CD4-positive, CD25-positive, alpha-beta regulatory T cell (primary cell): ENCODE data around the gene FAM227B. TPM values are rescaled to one million over a fixed set of nuclear protein-coding genes. Genes with fewer than 3 reads are reported as not detected.

Source experiments
- ATAC-seq, 2 donors: fragments of 150-1000 bp; cut with Tn5 transposase; one replicate each; pipeline ENCODE4 v1.10.0; 2021; ENCODE audit warnings: low read depth in 2 of 2, moderate number of reproducible peaks in 2 of 2, moderate library complexity in 1 of 2
- DNase-seq, 3 donors: peaks; one replicate each; pipeline versions ENCODE4 v3.0.0 to v3.0.0-alpha.2; 2012 to 2022; ENCODE audit warnings: mixed read lengths in 1 of 3
- H3K27ac ChIP-seq: one replicate; pipeline ENCODE4 v1.7.0; 2013; ENCODE audit warnings: mild to moderate bottlenecking, low read length; ENCODE audit not compliant: insufficient read depth, poor library complexity, severe bottlenecking
- H3K27me3 ChIP-seq: one replicate; pipeline ENCODE4 v1.7.0; 2013; ENCODE audit warnings: low read length; ENCODE audit not compliant: control insufficient read depth, insufficient read depth
- H3K36me3 ChIP-seq: one replicate; pipeline ENCODE4 v1.7.0; 2013; ENCODE audit warnings: mild to moderate bottlenecking, low read length, moderate library complexity; ENCODE audit not compliant: control insufficient read depth, insufficient read depth
- H3K4me1 ChIP-seq: 2 replicates; pipeline ENCODE4 v1.7.0; 2013; ENCODE audit warnings: mild to moderate bottlenecking, low read length; ENCODE audit not compliant: insufficient read depth, control insufficient read depth, poor library complexity, severe bottlenecking
- H3K4me3 ChIP-seq: one replicate; pipeline ENCODE4 v1.7.0; 2013; ENCODE audit warnings: low read depth, mild to moderate bottlenecking, low read length, moderate library complexity
- H3K9me3 ChIP-seq, 2 experiments: 1 replicate in 1 of 2; 2 replicates in 1 of 2; pipeline ENCODE4 v1.7.0; 2013; ENCODE audit warnings: low read length in 2 of 2, mild to moderate bottlenecking in 1 of 2, moderate library complexity in 1 of 2; ENCODE audit not compliant: control insufficient read depth in 2 of 2
- H3K27ac Mint-ChIP-seq, 3 donors: one replicate each; pipeline ENCODE4 v1.8.0; 2020 to 2022; ENCODE audit warnings: mild to moderate bottlenecking in 3 of 3, mixed read lengths in 3 of 3, moderate library complexity in 2 of 3
- H3K27me3 Mint-ChIP-seq: one replicate; pipeline ENCODE4 v1.8.0; 2022; ENCODE audit warnings: mild to moderate bottlenecking, mixed read lengths
- H3K36me3 Mint-ChIP-seq: one replicate; pipeline ENCODE4 v1.8.0; 2020; ENCODE audit warnings: mixed read lengths
- H3K4me1 Mint-ChIP-seq, 4 donors: one replicate each; pipeline ENCODE4 v1.8.0; 2020 to 2022; ENCODE audit warnings: mixed read lengths in 4 of 4, mild to moderate bottlenecking in 1 of 4
- H3K4me3 Mint-ChIP-seq, 4 donors: one replicate each; pipeline ENCODE4 v1.8.0; 2020 to 2022; ENCODE audit warnings: mild to moderate bottlenecking in 4 of 4, mixed read lengths in 4 of 4, moderate library complexity in 3 of 4
- H3K9me3 Mint-ChIP-seq, 7 donors: one replicate each; pipeline ENCODE4 v1.8.0; 2020 to 2022; ENCODE audit warnings: mixed read lengths in 7 of 7, mild to moderate bottlenecking in 3 of 7, moderate library complexity in 2 of 7
- polyA plus RNA-seq, 4 donors: library from polyadenylated mRNA; unstranded; fragments of 300-500 nt; fragmentation: Illumina TruSeq; gene quantifications; one replicate each; pipeline ENCODE4 v1.2.3, GENCODE V29; 2021
- total RNA-seq: library from RNA; stranded (reverse); gene quantifications from one replicate; pipeline ENCODE4 v1.2.3, GENCODE V29; 2022

The FAM227B gene
- total and polyA plus RNA-seq, 5 donors from 2014 or later: 4.5 to 18.3 (median 15.1) TPM

- Mint-ChIP-seq H3K36me3 (no peaks in the 10 kb centered on the region), H3K4me1 (peaks cover 0 to 3% (median 0%) of the 10 kb centered on the region in 4 donors), H3K27ac (no peak overlapping the region), H3K27me3 (peaks cover 18% of the 10 kb centered on the region), H3K9me3 (peaks cover 0 to 4% (median 0%) of the 10 kb centered on the region in 7 donors), H3K4me3 (no peak overlapping the region)
- no peaks in the 10 kb centered on the region for H3K4me1 ChIP-seq
- H3K4me3 ChIP-seq: no peak overlapping the region
- no peaks in the 10 kb centered on the region for H3K36me3 ChIP-seq
- DNase-seq (no peak), ATAC-seq (no peak)
- peaks cover 2% of the 10 kb centered on the region for H3K27me3 ChIP-seq
- H3K9me3 ChIP-seq: no peaks in the 10 kb centered on the region
- H3K27ac ChIP-seq: no peak overlapping the region
Observed at GRCh38 chr15:49423901-49424550, 196.6 kb downstream of the FAM227B start.

- peak within 1 kb of the TSS in 1 of 3 donors; percentile 34 for H3K27ac Mint-ChIP-seq
- DNase-seq: no peak
- H3K4me3 ChIP-seq: no peak within 1 kb of the TSS
Observed at GRCh38 chr15:49423021-49423420, 197.6 kb downstream of the FAM227B start, which contains the start of gene FGF7. Gene FGF7 (plus strand): TSS chr15:49423242. CDS start chr15:49424298, 1,056 bp downstream.

GRCh38 chr15:49421991-49422390 lies 198.6 kb downstream of the FAM227B start:
- Histone ChIP-seq H3K4me1 (no peaks in the 10 kb centered on the region), H3K27ac (no peak overlapping the region), H3K4me3 (no peak overlapping the region), H3K9me3 (no peaks in the 10 kb centered on the region), H3K27me3 (peaks cover 2% of the 10 kb centered on the region), H3K36me3 (no peaks in the 10 kb centered on the region)
- H3K36me3 Mint-ChIP-seq: no peaks in the 10 kb centered on the region
- H3K4me1 Mint-ChIP-seq: peaks cover 0 to 3% (median 0%) of the 10 kb centered on the region in 4 donors
- H3K9me3 Mint-ChIP-seq: peaks cover 0 to 4% (median 0%) of the 10 kb centered on the region in 7 donors
- peak overlapping the region in 2 of 3 donors; percentile 0 to 34 for H3K27ac Mint-ChIP-seq
- peaks cover 13% of the 10 kb centered on the region for H3K27me3 Mint-ChIP-seq
- ATAC-seq (peak; percentile 39 to 58), DNase-seq (peak; percentile 1 to 67 (median 58))
- H3K4me3 Mint-ChIP-seq: peak overlapping the region in 2 of 4 donors; percentile 4 to 12

More at GRCh38 chr15:49423021-49423420, 197.6 kb downstream of the FAM227B start, which contains the start of gene FGF7:
- Histone ChIP-seq H3K4me1 (no peaks in the 10 kb centered on the region), H3K36me3 (no peaks in the 10 kb centered on the region), H3K9me3 (no peaks in the 10 kb centered on the region), H3K27ac (no peak within 1 kb of the TSS), H3K27me3 (peaks cover 2% of the 10 kb centered on the region)
- no peak for ATAC-seq
- peaks cover 16% of the 10 kb centered on the region for H3K27me3 Mint-ChIP-seq
- no peaks in the 10 kb centered on the region for H3K36me3 Mint-ChIP-seq
- peaks cover 0 to 4% (median 0%) of the 10 kb centered on the region in 7 donors for H3K9me3 Mint-ChIP-seq
- H3K4me1 Mint-ChIP-seq: peaks cover 0 to 3% (median 0%) of the 10 kb centered on the region in 4 donors
- H3K4me3 Mint-ChIP-seq: peak within 1 kb of the TSS in 1 of 4 donors; percentile 12

GRCh38 chr15:49418811-49419210 lies 201.8 kb downstream of the FAM227B start:
- no peak for DNase-seq
- Histone ChIP-seq H3K4me1 (no peaks in the 10 kb centered on the region), H3K9me3 (no peaks in the 10 kb centered on the region), H3K36me3 (no peaks in the 10 kb centered on the region), H3K4me3 (no peak overlapping the region), H3K27ac (no peak overlapping the region), H3K27me3 (no peaks in the 10 kb centered on the region)
- Mint-ChIP-seq H3K27me3 (peaks cover 20% of the 10 kb centered on the region), H3K36me3 (no peaks in the 10 kb centered on the region), H3K4me3 (no peak overlapping the region), H3K27ac (no peak overlapping the region), H3K4me1 (peaks cover 0 to 3% (median 0%) of the 10 kb centered on the region in 4 donors), H3K9me3 (peaks cover 0 to 4% (median 0%) of the 10 kb centered on the region in 7 donors)
- no peak for ATAC-seq

GRCh38 chr15:49415638-49416037 lies 205.0 kb downstream of the FAM227B start:
- Mint-ChIP-seq H3K27ac (no peak overlapping the region), H3K4me3 (no peak overlapping the region), H3K27me3 (peaks cover 26% of the 10 kb centered on the region), H3K36me3 (no peaks in the 10 kb centered on the region), H3K4me1 (no peaks in the 10 kb centered on the region), H3K9me3 (peaks cover 0 to 2% (median 0%) of the 10 kb centered on the region in 7 donors)
- DNase-seq (no peak), ATAC-seq (no peak)
- H3K9me3 ChIP-seq: no peaks in the 10 kb centered on the region
- no peaks in the 10 kb centered on the region for H3K36me3 ChIP-seq
- H3K27me3 ChIP-seq: no peaks in the 10 kb centered on the region
- H3K4me3 ChIP-seq: no peak overlapping the region
- no peak overlapping the region for H3K27ac ChIP-seq
- H3K4me1 ChIP-seq: no peaks in the 10 kb centered on the region

GRCh38 chr15:49415149-49415548 lies 205.5 kb downstream of the FAM227B start:
- Histone ChIP-seq H3K27ac (no peak overlapping the region), H3K27me3 (no peaks in the 10 kb centered on the region), H3K4me1 (no peaks in the 10 kb centered on the region), H3K36me3 (no peaks in the 10 kb centered on the region), H3K4me3 (no peak overlapping the region), H3K9me3 (no peaks in the 10 kb centered on the region)
- H3K4me1 Mint-ChIP-seq: no peaks in the 10 kb centered on the region
- H3K27me3 Mint-ChIP-seq: peaks cover 28% of the 10 kb centered on the region
- no peak for DNase-seq
- peaks cover 0 to 2% (median 0%) of the 10 kb centered on the region in 7 donors for H3K9me3 Mint-ChIP-seq
- no peak for ATAC-seq
- no peaks in the 10 kb centered on the region for H3K36me3 Mint-ChIP-seq
- H3K4me3 Mint-ChIP-seq: no peak overlapping the region
- no peak overlapping the region for H3K27ac Mint-ChIP-seq

GRCh38 chr15:49412797-49413196 lies 207.8 kb downstream of the FAM227B start:
- Histone ChIP-seq H3K9me3 (no peaks in the 10 kb centered on the region), H3K4me3 (no peak overlapping the region), H3K27me3 (no peaks in the 10 kb centered on the region), H3K36me3 (no peaks in the 10 kb centered on the region), H3K27ac (no peak overlapping the region), H3K4me1 (no peaks in the 10 kb centered on the region)
- Mint-ChIP-seq H3K27ac (no peak overlapping the region), H3K36me3 (no peaks in the 10 kb centered on the region), H3K9me3 (peaks cover 0 to 2% (median 0%) of the 10 kb centered on the region in 7 donors), H3K27me3 (peaks cover 34% of the 10 kb centered on the region), H3K4me3 (no peak overlapping the region), H3K4me1 (no peaks in the 10 kb centered on the region)
- ATAC-seq: no peak
- no peak for DNase-seq

- H3K27ac ChIP-seq: no peak overlapping the region
- H3K27me3 Mint-ChIP-seq: peaks cover 29% of the 10 kb centered on the region
- DNase-seq: no peak
- no peaks in the 10 kb centered on the region for H3K36me3 Mint-ChIP-seq
- ATAC-seq: no peak
- H3K4me1 ChIP-seq: no peaks in the 10 kb centered on the region
- no peaks in the 10 kb centered on the region for H3K36me3 ChIP-seq
- no peak overlapping the region for H3K4me3 Mint-ChIP-seq
- H3K27me3 ChIP-seq: no peaks in the 10 kb centered on the region
- no peak overlapping the region for H3K4me3 ChIP-seq
- H3K27ac Mint-ChIP-seq: no peak overlapping the region
- H3K9me3 ChIP-seq: no peaks in the 10 kb centered on the region
- H3K9me3 Mint-ChIP-seq: peaks cover 0 to 3% (median 0%) of the 10 kb centered on the region in 7 donors
- no peaks in the 10 kb centered on the region for H3K4me1 Mint-ChIP-seq
Observed at GRCh38 chr15:49410641-49411040, 210.0 kb downstream of the FAM227B start.
